Activated T-helper 17 cell treated with anti-CD3 and anti-CD28 coated beads, Interleukin-2, amount 50 U/mL, for 72 hours (primary cell): Measurements from ENCODE around the gene CLPSL1. TPM values are rescaled to one million over a fixed set of nuclear protein-coding genes. Genes with fewer than 3 reads are reported as not detected.

Source experiments
- total RNA-seq, 2 donors: library from RNA; stranded (reverse); gene quantifications; one replicate each; pipeline ENCODE4 v1.2.3, GENCODE V29; 2022

Gene CLPSL1
- total RNA-seq, 2 donors from 2014 or later: not detected

Other genes with a start within 250 kb of the CLPSL1 start
- gene FKBP5, start 92.1 kb upstream of the CLPSL1 start, total RNA-seq: 100 to 1,000 TPM in 1 of 2 donors, 10 to 100 TPM in 1; 39.9 to 101 TPM
- 1 to 10 TPM; 1.8 to 1.9 TPM for gene ARMC12, start 44.0 kb upstream of the CLPSL1 start, total RNA-seq
- not detected for gene CLPSL2, start 4.4 kb upstream of the CLPSL1 start, total RNA-seq
- gene CLPS, start 16.3 kb downstream of the CLPSL1 start, total RNA-seq: under 1 TPM in 1 of 2 donors, not detected in 1; 0.56 TPM
- under 1 TPM; 0.21 to 0.26 TPM for gene LHFPL5, start 24.3 kb downstream of the CLPSL1 start, total RNA-seq
- gene SRPK1, start 140.1 kb downstream of the CLPSL1 start, total RNA-seq: 100 to 1,000 TPM in 1 of 2 donors, 10 to 100 TPM in 1; 83.5 to 101 TPM
- gene SLC26A8, start 243.6 kb downstream of the CLPSL1 start, total RNA-seq: not detected
- 10 to 100 TPM; 36.5 to 51.3 TPM for gene MAPK14, start 246.8 kb downstream of the CLPSL1 start, total RNA-seq